Measurements from ENCODE around the gene HES4. TPM values are rescaled to one million over a fixed set of nuclear protein-coding genes. Genes with fewer than 3 reads are reported as not detected.

Gene HES4
- total RNA-seq, 2 donors from 2014 or later, result 50.1 to 98.8 TPM

- Histone ChIP-seq H3K27ac (no peak overlapping the region), H3K9me3 (no peaks in the 10 kb centered on the region), H3K36me3 (no peaks in the 10 kb centered on the region), H3K4me1 (ENCODE audit: control insufficient read depth in 1 of 2, low read depth in 2 of 2) (peaks cover 13 to 26% of the 10 kb centered on the region in 2 donors), H3K27me3 (replicated peaks; ENCODE audit: insufficient read depth) (no peaks in the 10 kb centered on the region), H3K4me3 (no peak overlapping the region)
- TF ChIP-seq, protein P1, sequence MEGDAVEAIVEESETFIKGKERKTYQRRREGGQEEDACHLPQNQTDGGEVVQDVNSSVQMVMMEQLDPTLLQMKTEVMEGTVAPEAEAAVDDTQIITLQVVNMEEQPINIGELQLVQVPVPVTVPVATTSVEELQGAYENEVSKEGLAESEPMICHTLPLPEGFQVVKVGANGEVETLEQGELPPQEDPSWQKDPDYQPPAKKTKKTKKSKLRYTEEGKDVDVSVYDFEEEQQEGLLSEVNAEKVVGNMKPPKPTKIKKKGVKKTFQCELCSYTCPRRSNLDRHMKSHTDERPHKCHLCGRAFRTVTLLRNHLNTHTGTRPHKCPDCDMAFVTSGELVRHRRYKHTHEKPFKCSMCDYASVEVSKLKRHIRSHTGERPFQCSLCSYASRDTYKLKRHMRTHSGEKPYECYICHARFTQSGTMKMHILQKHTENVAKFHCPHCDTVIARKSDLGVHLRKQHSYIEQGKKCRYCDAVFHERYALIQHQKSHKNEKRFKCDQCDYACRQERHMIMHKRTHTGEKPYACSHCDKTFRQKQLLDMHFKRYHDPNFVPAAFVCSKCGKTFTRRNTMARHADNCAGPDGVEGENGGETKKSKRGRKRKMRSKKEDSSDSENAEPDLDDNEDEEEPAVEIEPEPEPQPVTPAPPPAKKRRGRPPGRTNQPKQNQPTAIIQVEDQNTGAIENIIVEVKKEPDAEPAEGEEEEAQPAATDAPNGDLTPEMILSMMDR (IDR thresholded peaks at IDR 0.05), result no peak
- DNase-seq (ENCODE audit: low spot score) (no peak), ATAC-seq (ENCODE audit: insufficient number of reproducible peaks, low FRiP score, low read depth) (no peak)
These were observed 36.0 kb downstream of the HES4 start for GRCh38 chr1:963746-964525.

GRCh38 chr1:963301-963651 lies 36.6 kb downstream of the HES4 start:
- no peak overlapping the region for H3K4me3 ChIP-seq
- H3K27me3 ChIP-seq (replicated peaks; ENCODE audit: insufficient read depth), result no peaks in the 10 kb centered on the region
- no peak for ATAC-seq (ENCODE audit: insufficient number of reproducible peaks, low FRiP score, low read depth)
- H3K36me3 ChIP-seq, result no peaks in the 10 kb centered on the region
- no peak for DNase-seq (ENCODE audit: low spot score)
- TF ChIP-seq, protein P1 (IDR thresholded peaks at IDR 0.05), result no peak
- H3K9me3 ChIP-seq, result no peaks in the 10 kb centered on the region
- H3K27ac ChIP-seq, result no peak overlapping the region
- H3K4me1 ChIP-seq (ENCODE audit: control insufficient read depth in 1 of 2, low read depth in 2 of 2), result peaks cover 16 to 31% of the 10 kb centered on the region in 2 donors

DNA sequence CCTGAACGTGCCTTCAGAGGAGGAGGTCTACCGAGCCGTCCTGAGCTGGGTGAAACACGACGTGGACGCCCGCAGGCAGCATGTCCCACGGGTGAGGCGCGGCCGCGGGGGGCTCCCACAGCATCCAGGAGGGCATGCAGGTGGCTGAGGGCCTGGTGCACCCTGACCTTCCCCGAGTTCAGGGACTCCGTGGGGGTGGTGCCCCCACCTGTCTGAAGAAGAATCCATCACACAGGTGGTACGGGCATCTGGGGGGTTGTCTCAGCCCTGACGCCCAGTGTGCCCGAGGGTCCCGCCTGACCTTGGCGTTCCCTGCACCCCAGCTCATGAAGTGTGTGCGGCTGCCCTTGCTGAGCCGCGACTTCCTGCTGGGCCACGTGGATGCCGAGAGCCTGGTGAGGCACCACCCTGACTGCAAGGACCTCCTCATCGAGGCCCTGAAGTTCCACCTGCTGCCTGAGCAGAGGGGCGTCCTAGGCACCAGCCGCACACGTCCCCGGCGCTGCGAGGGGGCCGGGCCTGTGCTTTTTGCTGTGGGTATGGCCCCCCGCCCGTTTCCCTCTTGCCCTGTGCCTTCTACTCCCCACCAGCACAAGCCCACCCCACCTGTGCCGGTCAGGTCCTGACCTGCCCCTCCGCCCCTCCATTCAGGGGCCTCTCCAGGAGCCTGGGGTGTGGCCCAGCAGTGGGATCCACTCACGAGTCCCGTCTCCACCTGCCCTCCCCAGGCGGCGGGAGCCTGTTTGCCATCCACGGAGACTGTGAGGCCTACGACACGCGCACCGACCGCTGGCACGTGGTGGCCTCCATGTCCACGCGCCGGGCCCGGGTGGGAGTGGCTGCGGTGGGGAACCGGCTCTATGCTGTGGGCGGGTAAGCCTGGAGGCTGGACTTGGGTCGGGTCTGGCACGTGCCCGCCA lies 37.3 kb downstream of the HES4 start:
- H3K36me3 ChIP-seq, result no peaks in the 10 kb centered on the region
- no peak overlapping the region for H3K4me3 ChIP-seq
- H3K27me3 ChIP-seq (replicated peaks; ENCODE audit: insufficient read depth), result no peaks in the 10 kb centered on the region
- peaks cover 19 to 37% of the 10 kb centered on the region in 2 donors for H3K4me1 ChIP-seq (ENCODE audit: control insufficient read depth in 1 of 2, low read depth in 2 of 2)
- H3K27ac ChIP-seq, result no peak overlapping the region
- TF ChIP-seq, protein P1 (IDR thresholded peaks at IDR 0.05), result no peak
- H3K9me3 ChIP-seq, result no peaks in the 10 kb centered on the region
- DNase-seq (ENCODE audit: low spot score) (no peak), ATAC-seq (ENCODE audit: insufficient number of reproducible peaks, low FRiP score, low read depth) (no peak)

GRCh38 chr1:961132-961669 lies 38.7 kb downstream of the HES4 start:
- ATAC-seq (ENCODE audit: insufficient number of reproducible peaks, low FRiP score, low read depth), result no peak
- H3K27ac ChIP-seq, result no peak overlapping the region
- no peak for DNase-seq (ENCODE audit: low spot score)
- H3K27me3 ChIP-seq (replicated peaks; ENCODE audit: insufficient read depth), result no peaks in the 10 kb centered on the region
- peaks cover 19 to 40% of the 10 kb centered on the region in 2 donors for H3K4me1 ChIP-seq (ENCODE audit: control insufficient read depth in 1 of 2, low read depth in 2 of 2)
- no peaks in the 10 kb centered on the region for H3K9me3 ChIP-seq
- H3K36me3 ChIP-seq, result peaks cover 9% of the 10 kb centered on the region
- H3K4me3 ChIP-seq, result peak overlapping the region; percentile 87
- TF ChIP-seq, protein P1 (IDR thresholded peaks at IDR 0.05), result no peak

Measured in thoracic aorta (tissue), 2 donors.